Ishikawa (cell line): Measurements from ENCODE around the gene ZHX3.

ENCODE experiments used
- CREB1 ChIP-seq: IDR thresholded peaks from 2 replicates; pipeline ENCODE4 v1.6.1; 2012; ENCODE audit warnings: low read depth
- EP300 ChIP-seq: IDR thresholded peaks from 2 replicates; pipeline ENCODE4 v1.6.1; 2012; ENCODE audit warnings: borderline replicate concordance
- MAX ChIP-seq: IDR thresholded peaks from 2 replicates; pipeline ENCODE4 v1.6.1; 2012
- NFIC ChIP-seq: IDR thresholded peaks from 2 replicates; pipeline ENCODE4 v1.6.1; 2012
- REST ChIP-seq: IDR thresholded peaks from 2 replicates; pipeline ENCODE4 v1.6.1; 2012; ENCODE audit warnings: low read depth, mild to moderate bottlenecking
- TAF1 ChIP-seq: IDR thresholded peaks from 2 replicates; pipeline ENCODE4 v1.6.1; 2012; ENCODE audit warnings: low read depth, mild to moderate bottlenecking
- TF ChIP-seq, protein P1 (sequence below): IDR thresholded peaks from 2 replicates; pipeline ENCODE4 v1.6.1; 2012

DNA sequence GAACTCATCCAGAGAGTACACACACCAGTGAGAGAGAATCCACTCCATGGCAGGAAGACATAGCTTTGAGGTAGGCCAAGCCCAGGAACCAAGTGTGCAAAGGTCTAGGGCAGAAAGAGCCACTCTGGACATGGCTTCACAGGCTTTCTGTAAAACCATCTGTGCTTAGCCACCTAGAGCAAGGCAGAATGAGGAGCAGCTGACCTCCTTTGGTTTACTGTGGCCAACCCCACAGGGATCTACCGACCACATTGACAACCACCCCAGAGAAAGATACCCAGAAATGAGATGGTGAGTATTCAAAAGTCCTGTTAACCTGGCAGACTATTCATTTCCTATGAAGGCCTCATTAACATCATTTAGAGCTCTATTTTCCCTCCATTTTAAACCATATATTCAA, 10.5 kb downstream of the ZHX3 start:
- TF ChIP-seq, protein P1, sequence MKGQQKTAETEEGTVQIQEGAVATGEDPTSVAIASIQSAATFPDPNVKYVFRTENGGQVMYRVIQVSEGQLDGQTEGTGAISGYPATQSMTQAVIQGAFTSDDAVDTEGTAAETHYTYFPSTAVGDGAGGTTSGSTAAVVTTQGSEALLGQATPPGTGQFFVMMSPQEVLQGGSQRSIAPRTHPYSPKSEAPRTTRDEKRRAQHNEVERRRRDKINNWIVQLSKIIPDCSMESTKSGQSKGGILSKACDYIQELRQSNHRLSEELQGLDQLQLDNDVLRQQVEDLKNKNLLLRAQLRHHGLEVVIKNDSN: no peak
- no peak for TF ChIP-seq EP300
- TF ChIP-seq TAF1: no peak
- TF ChIP-seq MAX: no peak
- no peak for TF ChIP-seq CREB1
- no peak for TF ChIP-seq REST
- no peak for TF ChIP-seq NFIC
